Measurements from ENCODE around the gene RERE. TPM values are rescaled to one million over a fixed set of nuclear protein-coding genes. Genes with fewer than 3 reads are reported as not detected.

Gene RERE
- total RNA-seq, 1 experiment from 2014 or later = 161 TPM

- TF ChIP-seq ZNF121 (CRISPR knock-in tag; IDR thresholded peaks at IDR 0.05) (0 out of 2 replicates have a peak, but pooled peaks have one; percentile 16), ZBTB43 (CRISPR knock-in tag; IDR thresholded peaks at IDR 0.05) (no peak)
- no peak for ATAC-seq
- Mint-ChIP-seq H3K4me3 (no peak overlapping the region), H3K36me3 (0 out of 2 replicates have a peak, but pooled peaks cover 3% of the 10 kb centered on the region), H3K27ac (no peak overlapping the region), H3K4me1 (no peaks in the 10 kb centered on the region), H3K27me3 (ENCODE audit: low read depth) (no peaks in the 10 kb centered on the region), H3K9me3 (peaks cover 4% of the 10 kb centered on the region)
- POLR2A ChIA-PET = no interaction called here
- DNase-seq (ENCODE audit: low spot score) = no peak
- CTCF ChIA-PET = interaction anchor here (1.2 kb wide), 1 partner anchor 358 kb away, joined by 6 read pairs; no protein-coding TSS in a partner anchor
Measured at GRCh38 chr1:8333246-8333987, 484.0 kb downstream of the RERE start.

GRCh38 chr1:8332806-8333205 lies 484.6 kb downstream of the RERE start:
- Mint-ChIP-seq H3K36me3 (0 out of 2 replicates have a peak, but pooled peaks cover 3% of the 10 kb centered on the region), H3K27ac (no peak overlapping the region), H3K9me3 (peaks cover 4% of the 10 kb centered on the region), H3K4me1 (no peaks in the 10 kb centered on the region), H3K27me3 (ENCODE audit: low read depth) (no peaks in the 10 kb centered on the region), H3K4me3 (no peak overlapping the region)
- DNase-seq (ENCODE audit: low spot score) = no peak
- CTCF ChIA-PET = no interaction called here
- POLR2A ChIA-PET = no interaction called here
- TF ChIP-seq AFF4 (CRISPR knock-in tag; IDR thresholded peaks at IDR 0.05; ENCODE audit: borderline replicate concordance) (no peak), ZNF423 (CRISPR knock-in tag; IDR thresholded peaks at IDR 0.05) (no peak), ARID4B (CRISPR knock-in tag; IDR thresholded peaks at IDR 0.05; ENCODE audit: borderline replicate concordance) (no peak), IRF2 (CRISPR knock-in tag; IDR thresholded peaks at IDR 0.05; ENCODE audit: borderline replicate concordance, low read depth) (no peak), ZNF671 (CRISPR knock-in tag; IDR thresholded peaks at IDR 0.05) (no peak), MAX (CRISPR knock-in tag; IDR thresholded peaks at IDR 0.05) (no peak), ZNF263 (CRISPR knock-in tag; IDR thresholded peaks at IDR 0.05; ENCODE audit: low read depth) (no peak), AR (CRISPR knock-in tag; IDR thresholded peaks at IDR 0.05) (no peak), ERG (CRISPR knock-in tag; IDR thresholded peaks at IDR 0.05) (no peak), EMX1 (CRISPR knock-in tag; IDR thresholded peaks at IDR 0.05) (no peak), ZMAT4 (CRISPR knock-in tag; IDR thresholded peaks at IDR 0.05) (no peak), PREB (CRISPR knock-in tag; IDR thresholded peaks at IDR 0.05; ENCODE audit: borderline replicate concordance) (no peak), CREM (CRISPR knock-in tag; IDR thresholded peaks at IDR 0.05) (no peak), ZNF232 (CRISPR knock-in tag; IDR thresholded peaks at IDR 0.05) (no peak)
- ATAC-seq = no peak

Measured in WTC11 (cell line).